NCI-H1048 (cell line): ENCODE measurements around the gene CRIP2.

ENCODE experiments used
- DNase-seq: peaks from one replicate; lab custom pipeline; 2025; lab: John Stamatoyannopoulos, UW

The CRIP2 gene

DNA sequence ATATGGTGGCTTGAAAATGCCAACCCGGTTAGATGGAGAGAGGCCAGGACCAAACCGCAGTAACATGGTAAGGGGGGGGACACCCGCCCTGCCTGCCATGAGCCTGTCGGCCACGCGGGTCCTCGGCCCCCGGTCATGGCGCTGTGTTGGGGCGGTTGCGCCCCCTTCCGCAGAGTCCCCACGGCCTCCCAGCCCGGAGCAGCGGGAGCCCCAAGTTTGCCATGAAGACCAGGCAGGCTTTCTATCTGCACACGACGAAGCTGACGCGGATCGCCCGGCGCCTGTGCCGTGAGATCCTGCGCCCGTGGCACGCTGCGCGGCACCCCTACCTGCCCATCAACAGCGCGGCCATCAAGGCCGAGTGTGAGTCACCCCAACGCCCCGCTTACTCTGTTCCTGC, 10.1 kb upstream of the CRIP2 start:
- DNase-seq = no peak

DNA sequence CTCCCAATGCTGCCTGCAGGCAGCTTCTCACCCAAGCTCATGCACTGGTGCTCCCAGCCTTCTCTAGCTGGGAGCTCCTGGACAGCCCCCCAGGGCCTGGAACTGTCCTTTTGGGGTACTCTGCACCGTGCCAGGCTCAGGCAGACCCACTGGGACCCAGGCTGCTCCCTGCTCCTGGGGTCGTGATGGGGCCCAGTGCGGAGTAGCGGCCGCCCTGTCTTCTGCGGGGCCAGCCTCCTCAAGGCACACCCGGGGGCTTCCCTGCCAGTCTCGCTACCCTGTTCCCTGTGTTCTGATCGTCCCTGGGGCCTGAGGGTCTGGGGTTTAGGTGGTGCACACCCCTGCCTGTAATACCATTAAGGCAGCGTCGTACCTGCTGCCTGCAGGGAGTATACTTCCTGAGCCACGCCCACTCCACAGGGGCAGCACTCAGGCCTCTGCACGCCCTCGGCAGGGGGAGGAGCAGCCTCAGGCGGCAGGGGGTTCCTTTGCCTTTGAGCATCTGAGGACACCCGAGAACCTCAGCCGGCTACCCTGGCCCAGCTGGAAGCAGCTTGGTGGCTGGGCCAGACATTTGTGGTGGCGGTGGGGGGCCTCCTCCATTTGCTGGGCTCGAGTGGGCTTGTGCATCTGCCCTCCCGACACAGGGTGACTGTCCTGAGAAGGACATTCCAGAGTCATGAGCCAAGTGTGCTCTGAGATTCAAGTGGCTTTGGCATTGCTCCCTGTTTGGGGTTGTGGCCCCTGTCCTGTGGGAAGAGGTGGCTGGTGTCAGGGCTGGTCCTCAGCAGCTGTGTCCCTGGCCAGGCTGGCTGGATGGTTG, 9.2 kb upstream of the CRIP2 start:
- no peak for DNase-seq

DNA sequence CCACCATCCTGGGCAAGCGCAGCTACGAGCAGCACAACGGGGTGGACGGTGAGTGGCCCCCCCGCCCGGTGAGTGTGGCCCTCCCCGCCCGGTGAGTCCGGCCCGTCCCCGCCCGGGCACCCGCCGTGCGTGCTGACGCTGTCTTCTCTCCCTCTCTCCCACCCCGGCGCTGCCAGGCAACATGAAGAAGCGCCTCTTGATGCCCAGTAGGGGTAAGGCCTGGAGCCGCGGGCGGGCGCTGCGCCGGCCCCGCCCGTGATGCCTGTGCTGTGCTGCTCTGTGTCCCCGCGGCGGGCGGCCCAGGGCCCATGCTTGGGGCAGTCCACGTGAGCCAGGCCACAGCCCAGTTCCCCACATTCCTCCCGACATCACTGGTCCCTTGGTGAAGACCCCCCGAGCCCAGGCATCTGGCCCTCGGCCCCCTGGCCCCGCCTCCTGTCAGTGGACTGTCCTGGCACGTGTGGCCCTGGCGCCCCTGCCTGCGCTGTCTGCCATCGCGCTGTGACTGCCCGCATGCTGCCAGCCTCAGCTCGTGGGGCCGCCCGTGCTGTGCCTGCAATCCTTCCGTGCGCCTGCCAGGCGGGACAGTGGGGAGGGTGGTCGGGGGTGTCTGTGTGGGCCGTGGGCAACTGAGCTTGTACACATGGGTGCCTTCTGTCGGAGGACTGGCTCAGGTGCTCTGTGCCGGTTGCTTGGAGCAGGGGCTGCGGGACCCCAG, 7.9 kb upstream of the CRIP2 start:
- no peak for DNase-seq

DNA sequence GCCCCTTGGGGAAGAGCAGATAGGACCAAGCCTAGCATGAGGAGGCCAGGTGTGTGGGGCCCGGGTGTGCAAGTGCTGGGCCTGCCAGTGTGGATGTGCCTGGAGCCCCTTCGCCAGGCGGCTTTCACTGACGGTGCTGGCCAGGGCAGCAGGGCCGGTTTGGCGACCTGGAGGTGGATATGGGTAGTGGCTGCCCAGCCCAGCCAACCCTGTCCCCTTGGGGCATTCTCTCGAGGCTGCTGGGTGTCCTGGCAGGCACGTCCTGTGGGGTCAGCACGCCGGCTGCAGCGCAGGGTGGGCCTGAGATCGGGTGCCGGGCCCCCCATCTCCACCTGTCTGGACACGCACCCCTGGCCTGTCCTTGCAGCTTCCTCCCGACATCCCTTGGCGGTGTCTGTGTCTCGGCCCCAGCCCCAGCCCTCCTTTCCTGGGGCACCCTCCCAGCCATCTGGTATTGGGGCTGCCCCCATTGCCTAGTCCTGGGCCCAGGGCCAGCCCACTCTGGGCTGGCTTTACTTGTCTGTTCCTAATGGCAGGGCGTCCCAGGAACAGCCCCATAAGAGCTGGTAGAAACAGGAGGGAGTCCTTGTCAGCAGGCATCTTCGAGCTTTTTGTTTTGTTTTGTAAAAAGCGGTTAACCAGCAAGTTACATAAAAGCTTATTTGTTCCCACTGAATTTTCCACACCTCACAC, 7.2 kb upstream of the CRIP2 start:
- DNase-seq = no peak

DNA sequence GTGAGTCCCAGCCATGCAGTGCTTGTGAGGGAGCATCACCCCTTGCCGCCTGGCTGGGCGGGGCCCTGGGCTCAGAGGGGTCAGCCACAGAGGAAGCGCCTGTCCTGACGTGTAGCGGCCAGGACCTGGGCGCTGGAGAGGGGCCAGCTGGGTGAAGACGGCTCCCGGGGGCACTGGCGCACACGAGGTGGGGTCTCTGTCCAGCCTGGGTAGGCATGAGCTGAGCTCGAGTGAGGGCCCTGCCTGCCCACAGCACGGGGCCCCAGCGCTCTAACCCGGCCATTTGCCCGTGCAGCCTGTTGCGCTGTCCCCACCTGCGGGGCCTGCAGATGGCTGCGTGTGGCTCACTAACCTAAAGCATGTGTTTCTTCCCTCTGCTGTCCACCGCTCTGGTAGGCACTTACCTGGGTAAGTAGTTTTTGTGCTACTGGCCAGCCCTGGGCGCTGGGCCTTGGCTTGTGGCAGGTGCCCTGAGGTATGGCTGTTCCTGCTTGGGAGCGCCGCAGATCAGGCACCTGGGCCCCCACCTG, 6.6 kb upstream of the CRIP2 start:
- DNase-seq = no peak

DNA sequence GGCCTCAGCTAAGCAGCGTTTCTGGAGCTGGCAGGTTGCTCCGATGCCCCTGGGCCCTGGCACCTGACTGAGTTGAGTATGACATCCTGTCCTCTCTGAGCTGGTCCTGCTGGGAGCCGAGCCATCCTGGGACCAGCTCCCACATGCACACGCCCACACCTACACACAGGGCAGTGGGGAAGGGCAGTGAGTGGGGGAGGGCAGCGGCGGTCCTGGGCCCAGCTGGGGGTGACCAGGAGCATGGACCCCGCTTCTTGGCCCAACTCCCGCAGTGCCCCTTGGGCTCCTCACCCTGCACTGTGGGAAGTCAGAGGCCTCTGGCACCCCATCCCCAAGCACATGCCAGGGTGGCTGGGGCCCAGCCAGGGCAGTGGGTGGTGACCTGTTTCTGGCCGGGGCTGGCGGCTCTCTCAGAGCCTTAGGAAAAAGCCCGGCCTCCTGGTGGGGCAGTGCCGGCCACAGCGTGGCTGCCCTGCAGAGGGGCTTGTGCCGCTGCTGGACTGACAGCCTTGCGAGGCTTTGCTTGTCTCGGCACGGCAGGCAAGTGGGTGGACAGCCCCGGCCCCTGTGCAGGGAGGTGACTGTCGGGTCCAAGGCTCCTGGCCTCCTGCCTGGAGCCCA, 5.9 kb upstream of the CRIP2 start:
- no peak for DNase-seq

DNA sequence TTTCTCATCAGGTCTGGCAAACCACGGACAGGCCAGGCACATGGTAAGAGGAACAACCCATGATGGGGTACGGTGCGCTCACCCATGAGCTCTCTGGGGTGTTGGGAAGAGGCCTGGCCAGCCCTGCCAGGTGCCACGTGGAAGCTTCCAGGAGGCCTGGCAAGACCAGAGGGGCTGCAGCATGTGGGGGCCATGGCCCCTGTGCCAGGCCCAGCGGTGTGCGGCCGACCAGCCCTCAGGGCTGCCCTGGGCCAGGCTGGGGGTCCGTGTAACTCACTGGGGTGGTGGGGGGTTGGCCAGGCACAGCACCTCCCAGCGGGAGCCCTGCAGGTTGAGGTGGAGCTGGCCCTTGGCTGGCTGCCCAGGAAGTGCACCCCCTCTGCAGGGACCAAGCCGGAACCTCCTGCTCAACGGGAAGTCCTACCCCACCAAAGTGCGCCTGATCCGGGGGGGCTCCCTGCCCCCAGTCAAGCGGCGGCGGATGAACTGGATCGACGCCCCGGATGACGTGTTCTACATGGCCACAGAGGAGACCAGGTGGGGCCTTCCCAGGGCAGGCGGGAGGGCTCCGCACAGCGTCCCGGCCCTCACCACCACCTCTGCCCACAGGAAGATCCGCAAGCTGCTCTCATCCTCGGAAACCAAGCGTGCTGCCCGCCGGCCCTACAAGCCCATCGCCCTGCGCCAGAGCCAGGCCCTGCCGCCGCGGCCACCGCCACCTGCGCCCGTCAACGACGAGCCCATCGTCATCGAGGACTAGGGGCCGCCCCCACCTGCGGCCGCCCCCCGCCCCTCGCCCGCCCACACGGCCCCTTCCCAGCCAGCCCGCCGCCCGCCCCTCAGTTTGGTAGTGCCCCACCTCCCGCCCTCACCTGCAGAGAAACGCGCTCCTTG, 4.9 kb upstream of the CRIP2 start:
- no peak for DNase-seq

DNA sequence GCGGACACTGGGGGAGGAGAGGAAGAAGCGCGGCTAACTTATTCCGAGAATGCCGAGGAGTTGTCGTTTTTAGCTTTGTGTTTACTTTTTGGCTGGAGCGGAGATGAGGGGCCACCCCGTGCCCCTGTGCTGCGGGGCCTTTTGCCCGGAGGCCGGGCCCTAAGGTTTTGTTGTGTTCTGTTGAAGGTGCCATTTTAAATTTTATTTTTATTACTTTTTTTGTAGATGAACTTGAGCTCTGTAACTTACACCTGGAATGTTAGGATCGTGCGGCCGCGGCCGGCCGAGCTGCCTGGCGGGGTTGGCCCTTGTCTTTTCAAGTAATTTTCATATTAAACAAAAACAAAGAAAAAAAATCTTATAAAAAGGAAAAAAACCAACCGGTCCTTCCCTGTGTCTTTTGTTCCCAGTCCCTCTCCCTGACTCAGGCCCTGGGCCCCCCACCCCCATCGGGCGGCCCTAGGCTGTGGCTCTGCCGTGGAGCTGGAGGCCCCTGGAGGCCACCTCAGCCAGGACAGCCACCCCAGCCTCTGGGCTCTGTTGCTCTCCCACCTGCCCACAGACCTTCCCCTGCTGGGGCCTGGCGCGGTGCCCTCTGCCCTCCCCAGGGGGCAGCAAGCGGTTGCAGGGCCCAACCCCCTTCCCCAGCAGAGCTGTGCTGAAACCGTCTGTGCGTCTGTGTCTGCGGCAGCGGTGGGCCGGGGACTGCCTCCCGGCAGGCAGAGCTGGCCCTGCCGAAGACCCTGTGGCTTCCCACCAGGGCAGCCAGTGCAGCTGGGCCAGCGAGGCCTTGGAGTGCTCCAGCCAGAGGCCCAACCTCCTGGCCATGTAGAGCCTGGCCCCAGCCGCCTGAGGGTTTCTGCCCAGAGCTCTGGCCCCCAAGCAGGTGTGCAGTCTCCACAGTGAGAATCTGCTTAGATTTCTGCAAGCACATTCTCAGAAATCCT, 4.0 kb upstream of the CRIP2 start:
- no peak for DNase-seq

DNA sequence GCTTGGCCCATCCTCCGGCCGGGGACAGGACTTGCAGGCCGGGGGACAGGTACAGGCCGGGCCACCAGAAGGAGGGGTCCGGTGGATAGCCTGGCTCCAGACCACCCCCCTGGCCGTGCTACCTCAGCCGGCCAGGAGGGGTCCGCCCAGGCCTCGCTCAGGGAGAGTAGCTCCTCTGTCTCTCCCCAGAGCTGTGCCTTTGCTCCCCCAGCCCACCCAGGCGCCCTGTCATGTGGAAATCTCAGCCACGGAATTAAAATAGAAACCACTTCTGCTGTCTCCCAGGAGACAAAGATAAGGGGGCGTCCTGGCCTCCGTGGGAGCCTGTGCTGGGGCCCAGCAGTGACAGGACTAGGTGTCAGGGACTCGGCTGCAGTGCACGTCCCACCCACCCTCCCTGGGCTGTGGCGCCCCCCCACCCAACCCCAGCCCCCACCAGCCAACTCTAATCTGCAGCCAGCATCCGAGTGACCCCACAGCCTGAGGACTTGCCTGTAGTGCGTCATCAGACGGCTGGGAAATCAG, 3.3 kb upstream of the CRIP2 start:
- DNase-seq = no peak

DNA sequence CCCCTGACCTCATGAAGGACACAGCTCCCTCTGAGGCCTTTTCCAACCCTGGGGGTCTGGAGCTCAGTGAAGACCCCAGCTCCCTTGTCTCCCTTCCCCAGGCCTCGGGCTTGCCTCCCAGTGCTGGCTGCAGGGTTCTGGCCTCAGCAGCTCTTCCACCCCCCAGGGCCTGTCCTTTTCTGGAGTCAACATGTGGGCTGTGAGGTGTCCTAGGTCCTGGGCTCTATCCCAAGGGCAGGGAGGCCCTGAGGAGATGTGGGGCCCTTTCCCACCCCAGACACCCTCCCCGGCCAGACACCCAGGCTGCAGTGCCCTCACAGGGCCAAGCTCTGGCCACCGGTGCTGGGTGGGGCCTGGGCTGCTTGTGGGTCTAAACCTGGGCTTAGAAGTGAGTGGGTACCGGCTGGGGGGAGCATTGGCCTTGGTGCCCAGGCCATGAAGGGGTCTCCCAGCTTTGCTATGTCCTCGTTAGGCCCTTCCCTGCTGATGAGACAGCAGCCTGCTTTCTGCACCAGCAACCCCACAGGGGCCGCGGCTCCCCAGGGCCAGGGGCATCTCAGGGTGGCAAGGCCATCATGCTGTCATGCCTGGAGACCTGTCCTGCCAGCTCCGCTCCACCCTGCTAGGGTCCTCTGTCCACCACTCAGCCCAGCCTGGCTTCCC, 2.7 kb upstream of the CRIP2 start:
- DNase-seq = no peak

DNA sequence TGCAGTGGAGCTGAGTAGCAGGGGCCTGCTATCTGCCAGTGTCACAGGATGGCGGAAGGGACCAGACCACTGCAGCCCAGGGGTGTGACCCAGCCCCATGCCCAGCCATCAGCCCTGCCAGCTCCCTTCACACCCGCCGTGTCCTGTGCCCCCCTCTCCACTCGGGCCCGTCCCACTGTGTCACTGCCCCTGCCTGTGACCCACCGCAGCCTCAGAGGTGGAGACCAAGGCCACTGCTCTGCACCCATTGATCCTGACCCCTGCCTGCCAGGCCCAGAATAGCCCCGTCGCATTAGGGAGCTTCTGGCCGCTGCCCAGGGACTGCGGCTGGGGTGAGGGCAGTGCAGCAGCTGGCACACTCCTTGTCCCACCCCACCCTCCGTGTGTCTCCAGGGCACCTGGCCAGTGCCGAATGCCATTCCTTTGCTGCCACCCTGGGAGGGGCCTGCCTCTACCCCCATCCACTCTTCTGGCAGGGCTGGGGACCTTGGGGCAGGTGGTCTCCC, 2.1 kb upstream of the CRIP2 start:
- no peak for DNase-seq

DNA sequence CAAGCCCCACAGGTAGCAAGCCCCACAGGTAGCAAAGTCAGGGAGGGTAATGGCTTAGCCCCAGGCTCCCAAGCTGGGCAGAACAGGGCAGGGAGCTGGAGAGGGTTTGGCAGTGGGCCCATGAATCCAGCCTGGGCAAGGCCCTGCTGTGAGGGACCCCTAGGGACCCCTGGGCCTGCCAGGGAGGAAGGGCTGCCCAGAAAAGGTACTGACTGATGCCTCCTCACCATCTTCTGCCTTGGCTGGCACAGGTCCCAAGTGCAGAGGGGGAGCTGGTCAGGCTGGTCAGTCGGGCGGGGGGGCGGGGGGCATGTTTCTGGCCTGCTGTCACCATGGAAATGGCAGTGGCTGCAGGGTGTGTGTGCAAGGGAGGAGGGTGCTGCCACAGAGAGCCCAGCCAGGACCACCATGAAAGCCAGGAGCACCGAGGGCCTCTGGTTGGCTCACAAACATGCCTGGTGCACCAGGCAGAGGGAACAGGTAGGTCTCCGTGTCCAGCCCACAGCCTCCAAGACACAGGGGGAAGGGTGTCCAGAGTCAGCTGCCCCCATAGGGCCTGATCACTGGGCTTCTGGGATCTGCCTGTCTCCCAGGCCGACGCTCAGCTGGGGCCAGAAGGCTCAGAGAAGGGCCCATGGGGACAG, 1.5 kb upstream of the CRIP2 start:
- no peak for DNase-seq

DNA sequence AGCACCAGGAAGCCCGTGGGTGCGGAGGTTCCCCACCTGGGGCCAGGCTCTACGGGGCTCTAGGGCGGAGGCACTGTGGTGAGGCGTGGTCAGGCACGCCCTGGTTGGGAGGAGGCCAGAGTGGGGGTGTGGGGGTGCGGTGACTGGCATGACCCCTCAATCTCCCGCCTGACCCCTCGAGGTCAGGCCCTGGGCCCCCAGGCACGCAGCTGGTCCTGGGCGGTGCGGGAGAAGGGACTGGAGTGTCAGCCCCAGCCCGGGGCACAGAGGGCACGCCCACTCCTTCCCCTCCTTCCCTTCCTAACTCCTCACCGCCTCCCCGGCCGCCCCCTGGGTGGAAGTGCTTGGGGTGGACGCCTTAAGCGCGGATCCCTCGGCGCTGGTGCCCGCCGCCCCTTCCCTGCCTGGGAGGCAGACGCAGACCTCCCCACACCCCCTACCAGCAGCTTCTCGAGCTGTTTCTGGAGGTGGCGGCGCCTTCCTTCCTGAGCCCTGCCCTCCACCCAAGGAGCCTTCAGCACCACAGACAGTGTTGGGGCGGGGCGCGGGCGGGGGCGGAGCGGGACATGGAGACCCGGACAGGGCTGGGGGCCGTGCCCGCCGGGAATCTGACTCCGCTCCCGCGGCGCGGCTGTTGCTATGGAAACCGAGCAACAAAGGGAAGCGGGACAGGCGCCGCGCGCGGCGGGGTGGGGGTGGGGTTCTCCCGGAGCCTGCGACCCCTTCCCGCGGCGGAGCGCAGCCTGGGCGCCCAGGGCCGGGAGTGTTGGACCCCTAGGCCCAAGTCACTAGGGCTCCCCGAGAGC, 741 bp upstream of the CRIP2 start:
- DNase-seq = peak; percentile 66

DNA sequence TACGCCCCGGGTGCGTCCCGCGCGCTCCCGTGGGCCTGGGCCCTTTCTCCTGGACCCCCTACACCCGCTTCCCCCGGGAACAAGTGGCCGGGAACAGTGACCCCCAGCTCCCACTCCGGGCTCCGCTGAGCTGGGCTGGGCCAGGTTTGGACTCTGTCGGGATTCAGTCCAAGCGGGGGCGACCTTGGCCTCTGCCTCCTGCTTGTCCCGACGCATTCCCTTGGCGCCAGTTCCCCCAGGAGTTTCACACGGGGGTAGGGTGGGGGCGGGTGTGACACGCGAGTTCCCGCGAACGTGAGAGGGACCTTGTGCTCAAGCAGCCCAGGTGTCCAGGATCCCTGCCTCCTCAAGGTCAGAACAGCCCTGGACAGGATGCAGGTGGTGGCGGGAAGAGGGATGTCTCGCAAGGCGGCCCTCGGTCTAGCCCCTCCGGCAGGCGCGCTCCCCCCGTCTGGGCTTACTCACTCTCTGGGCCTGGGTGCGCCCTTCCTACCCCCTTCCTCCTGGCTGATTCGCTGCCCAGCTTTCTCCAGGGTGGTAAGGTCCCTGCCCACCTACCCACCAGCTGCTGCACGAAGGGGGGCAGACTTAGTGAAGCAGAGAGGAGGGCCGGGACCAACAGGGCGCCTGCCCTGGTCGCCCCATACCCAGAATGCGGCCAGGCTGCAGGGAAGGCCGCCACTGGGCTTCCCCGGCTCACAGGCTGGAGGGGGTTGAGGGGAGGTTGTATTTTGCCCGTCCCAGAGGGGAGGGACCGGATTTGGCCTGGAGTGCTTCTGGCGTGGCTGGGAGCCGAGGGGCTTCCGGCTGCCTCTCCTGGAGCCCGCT, 862 bp downstream of the CRIP2 start:
- DNase-seq = no peak

DNA sequence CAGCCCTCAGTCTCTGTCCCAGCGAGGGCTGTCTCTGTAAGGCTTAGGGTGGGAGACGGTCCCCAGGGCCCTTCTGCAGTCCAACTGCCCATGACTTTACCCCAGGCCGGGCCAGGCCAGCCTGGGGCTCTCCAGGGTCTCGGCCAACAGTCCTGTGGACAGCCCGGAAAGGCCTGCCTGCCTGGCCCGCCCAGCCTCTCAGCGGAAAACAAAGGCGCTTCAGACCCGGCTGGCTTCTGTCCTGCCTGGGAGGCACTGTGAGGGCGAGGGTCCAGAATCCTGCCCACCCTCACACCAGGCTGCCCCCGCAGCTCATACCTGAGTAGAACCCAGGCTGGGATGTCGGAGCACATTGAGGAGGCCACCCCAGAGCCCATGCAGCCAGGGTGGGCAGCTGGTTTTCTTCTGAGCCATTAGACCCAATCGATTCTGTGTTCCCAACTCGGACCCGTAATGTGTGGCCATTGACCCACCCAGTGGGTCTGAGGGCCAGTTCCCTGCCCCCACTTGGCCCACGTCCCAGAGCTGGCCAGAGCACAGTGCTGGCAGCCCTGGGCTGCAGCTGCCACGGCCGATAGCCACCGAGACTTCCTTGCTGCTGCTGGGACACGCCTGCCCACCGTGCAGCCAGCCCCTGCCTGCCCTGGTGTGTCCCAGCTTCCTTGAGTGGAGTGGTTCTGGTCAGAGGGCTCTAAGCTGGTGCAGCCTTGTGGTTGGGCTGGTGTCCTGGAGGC, 1.6 kb downstream of the CRIP2 start:
- DNase-seq = no peak
